Measurements from ENCODE around the gene LDLRAD2. TPM values are rescaled to one million over a fixed set of nuclear protein-coding genes. Genes with fewer than 3 reads are reported as not detected.
"Not testable (repeated sequence)": the region's sequence is repeated elsewhere in the genome, so short reads cannot be mapped to it uniquely, and the experiment has no call there.

LDLRAD2 gene
- total RNA-seq, 2 donors from 2014 or later: not detected

DNA sequence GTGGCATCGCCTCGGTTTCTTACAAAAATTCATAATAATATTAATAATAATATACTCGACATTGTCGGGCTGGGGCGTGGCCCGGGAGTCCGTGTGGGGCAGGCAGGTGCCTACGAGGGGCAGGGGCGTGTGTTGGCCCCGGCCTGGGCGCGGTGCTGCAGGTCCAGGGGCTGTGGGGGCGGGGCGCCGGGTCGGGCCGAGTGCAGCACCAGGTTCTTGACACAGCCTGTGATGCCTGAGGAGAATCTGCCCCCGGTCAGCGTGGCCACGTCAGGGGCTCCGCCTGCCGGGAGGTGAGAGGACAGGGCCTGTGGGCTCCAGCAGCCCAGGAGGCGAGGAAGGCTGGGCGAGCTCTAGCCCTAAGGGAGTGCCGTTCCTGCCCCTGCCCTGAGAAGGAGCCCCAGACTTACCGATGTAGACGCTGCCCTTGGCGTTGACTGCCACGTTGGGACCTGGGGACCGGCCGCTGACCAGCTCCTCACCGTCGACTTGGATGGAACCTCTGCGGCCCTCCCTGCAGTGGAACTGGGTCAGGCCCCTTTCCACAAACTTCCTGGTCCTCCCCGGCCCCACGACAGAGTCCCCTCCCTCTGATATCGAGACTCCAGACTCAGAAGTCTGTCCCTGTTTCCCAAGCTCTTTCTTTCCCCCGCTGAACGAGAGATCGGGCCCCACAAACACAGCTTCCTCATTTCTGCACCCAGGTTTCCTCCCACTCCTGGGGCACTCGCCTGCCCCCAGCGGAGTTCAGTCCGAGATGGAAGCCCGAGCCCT is 11.3 kb downstream of the LDLRAD2 start:
- no peak overlapping the region for H3K4me3 Mint-ChIP-seq
- ATAC-seq (no peak), DNase-seq (no peak)
- no peaks in the 10 kb centered on the region for H3K9me3 ChIP-seq (ENCODE audit: control insufficient read depth, low read length, poor library complexity, severe bottlenecking)
- no peak overlapping the region for H3K27ac Mint-ChIP-seq
- no peaks in the 10 kb centered on the region for H3K36me3 Mint-ChIP-seq (ENCODE audit: low read depth)
- H3K4me1 Mint-ChIP-seq: peaks cover 2% of the 10 kb centered on the region
- H3K27me3 Mint-ChIP-seq: peaks cover 10% of the 10 kb centered on the region

GRCh38 chr1:21823980-21824702 is 12.1 kb downstream of the LDLRAD2 start:
- Mint-ChIP-seq H3K27ac (no peak overlapping the region), H3K36me3 (ENCODE audit: low read depth) (no peaks in the 10 kb centered on the region), H3K4me1 (peaks cover 2% of the 10 kb centered on the region), H3K4me3 (no peak overlapping the region), H3K27me3 (peaks cover 10% of the 10 kb centered on the region)
- no peaks in the 10 kb centered on the region for H3K9me3 ChIP-seq (ENCODE audit: control insufficient read depth, low read length, poor library complexity, severe bottlenecking)
- ATAC-seq (no peak), DNase-seq (no peak)

GRCh38 chr1:21824926-21825325 is 12.9 kb downstream of the LDLRAD2 start:
- Mint-ChIP-seq H3K4me1 (peaks cover 2% of the 10 kb centered on the region), H3K4me3 (no peak overlapping the region), H3K36me3 (ENCODE audit: low read depth) (no peaks in the 10 kb centered on the region), H3K27me3 (peaks cover 10% of the 10 kb centered on the region), H3K27ac (no peak overlapping the region)
- no peak for DNase-seq
- no peak for ATAC-seq
- no peaks in the 10 kb centered on the region for H3K9me3 ChIP-seq (ENCODE audit: control insufficient read depth, low read length, poor library complexity, severe bottlenecking)

DNA sequence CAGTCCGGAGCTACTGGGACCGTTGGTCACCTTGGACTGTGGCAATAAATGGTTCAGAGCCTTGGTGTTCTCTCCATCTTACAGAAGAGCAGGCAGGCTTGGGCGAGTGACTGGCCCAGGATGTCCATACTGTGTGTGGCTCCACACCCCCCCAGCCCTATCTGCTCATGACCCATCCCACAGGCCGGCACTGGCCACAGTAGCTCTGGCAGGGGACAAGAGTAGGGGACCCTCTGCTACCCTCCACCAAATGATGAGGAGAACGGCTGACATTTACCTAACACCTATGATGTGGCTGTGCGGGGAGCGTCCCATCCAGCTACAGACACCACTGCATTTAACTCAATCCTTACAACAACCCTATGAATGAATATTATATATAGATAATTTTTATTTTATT is 13.3 kb downstream of the LDLRAD2 start:
- no peak for ATAC-seq
- DNase-seq: no peak
- H3K27me3 Mint-ChIP-seq: peaks cover 10% of the 10 kb centered on the region
- H3K27ac Mint-ChIP-seq: no peak overlapping the region
- H3K9me3 ChIP-seq (ENCODE audit: control insufficient read depth, low read length, poor library complexity, severe bottlenecking): no peaks in the 10 kb centered on the region
- no peaks in the 10 kb centered on the region for H3K36me3 Mint-ChIP-seq (ENCODE audit: low read depth)
- H3K4me1 Mint-ChIP-seq: peaks cover 2% of the 10 kb centered on the region
- H3K4me3 Mint-ChIP-seq: no peak overlapping the region

GRCh38 chr1:21826694-21827093 is 14.6 kb downstream of the LDLRAD2 start:
- DNase-seq, ATAC-seq, H3K4me1 Mint-ChIP-seq: not testable (repeated sequence)

GRCh38 chr1:21827141-21827679 is 15.1 kb downstream of the LDLRAD2 start:
- H3K4me3 Mint-ChIP-seq: no peak overlapping the region
- ATAC-seq: no peak
- H3K36me3 Mint-ChIP-seq (ENCODE audit: low read depth): no peaks in the 10 kb centered on the region
- no peaks in the 10 kb centered on the region for H3K9me3 ChIP-seq (ENCODE audit: control insufficient read depth, low read length, poor library complexity, severe bottlenecking)
- no peak for DNase-seq
- H3K4me1 Mint-ChIP-seq: peaks cover 2% of the 10 kb centered on the region
- peaks cover 5% of the 10 kb centered on the region for H3K27me3 Mint-ChIP-seq
- H3K27ac Mint-ChIP-seq: no peak overlapping the region

More at GRCh38 chr1:21826694-21827093, 14.6 kb downstream of the LDLRAD2 start:
- not testable (repeated sequence) for H3K4me3 Mint-ChIP-seq; H3K9me3 ChIP-seq (ENCODE audit: control insufficient read depth, low read length, poor library complexity, severe bottlenecking); H3K36me3 Mint-ChIP-seq (ENCODE audit: low read depth); H3K27me3 Mint-ChIP-seq; H3K27ac Mint-ChIP-seq

- H3K27me3 Mint-ChIP-seq: peaks cover 5% of the 10 kb centered on the region
- no peaks in the 10 kb centered on the region for H3K36me3 Mint-ChIP-seq (ENCODE audit: low read depth)
- H3K4me3 Mint-ChIP-seq: no peak overlapping the region
- H3K9me3 ChIP-seq (ENCODE audit: control insufficient read depth, low read length, poor library complexity, severe bottlenecking): no peaks in the 10 kb centered on the region
- H3K4me1 Mint-ChIP-seq: peaks cover 2% of the 10 kb centered on the region
- DNase-seq (no peak), ATAC-seq (no peak)
- no peak overlapping the region for H3K27ac Mint-ChIP-seq
Observed at GRCh38 chr1:21828075-21828474, 16.0 kb downstream of the LDLRAD2 start.

GRCh38 chr1:21828506-21829210 is 16.6 kb downstream of the LDLRAD2 start:
- H3K9me3 ChIP-seq (ENCODE audit: control insufficient read depth, low read length, poor library complexity, severe bottlenecking): no peaks in the 10 kb centered on the region
- H3K27ac Mint-ChIP-seq: no peak overlapping the region
- DNase-seq (no peak), ATAC-seq (no peak)
- no peak overlapping the region for H3K4me3 Mint-ChIP-seq
- no peaks in the 10 kb centered on the region for H3K36me3 Mint-ChIP-seq (ENCODE audit: low read depth)
- peaks cover 4% of the 10 kb centered on the region for H3K27me3 Mint-ChIP-seq
- H3K4me1 Mint-ChIP-seq: peaks cover 2% of the 10 kb centered on the region

GRCh38 chr1:21829294-21829693 is 17.2 kb downstream of the LDLRAD2 start:
- H3K36me3 Mint-ChIP-seq (ENCODE audit: low read depth): no peaks in the 10 kb centered on the region
- no peak overlapping the region for H3K27ac Mint-ChIP-seq
- no peak overlapping the region for H3K4me3 Mint-ChIP-seq
- no peaks in the 10 kb centered on the region for H3K9me3 ChIP-seq (ENCODE audit: control insufficient read depth, low read length, poor library complexity, severe bottlenecking)
- no peaks in the 10 kb centered on the region for H3K27me3 Mint-ChIP-seq
- ATAC-seq (no peak), DNase-seq (no peak)
- H3K4me1 Mint-ChIP-seq: peaks cover 2% of the 10 kb centered on the region

- H3K9me3 ChIP-seq (ENCODE audit: control insufficient read depth, low read length, poor library complexity, severe bottlenecking): no peaks in the 10 kb centered on the region
- peak overlapping the region; percentile 29 for H3K27ac Mint-ChIP-seq
- no peak overlapping the region for H3K4me3 Mint-ChIP-seq
- DNase-seq (no peak), ATAC-seq (no peak)
- H3K4me1 Mint-ChIP-seq: peaks cover 2% of the 10 kb centered on the region
- H3K27me3 Mint-ChIP-seq: no peaks in the 10 kb centered on the region
- no peaks in the 10 kb centered on the region for H3K36me3 Mint-ChIP-seq (ENCODE audit: low read depth)
Observed at GRCh38 chr1:21830792-21831453, 18.9 kb downstream of the LDLRAD2 start.

DNA sequence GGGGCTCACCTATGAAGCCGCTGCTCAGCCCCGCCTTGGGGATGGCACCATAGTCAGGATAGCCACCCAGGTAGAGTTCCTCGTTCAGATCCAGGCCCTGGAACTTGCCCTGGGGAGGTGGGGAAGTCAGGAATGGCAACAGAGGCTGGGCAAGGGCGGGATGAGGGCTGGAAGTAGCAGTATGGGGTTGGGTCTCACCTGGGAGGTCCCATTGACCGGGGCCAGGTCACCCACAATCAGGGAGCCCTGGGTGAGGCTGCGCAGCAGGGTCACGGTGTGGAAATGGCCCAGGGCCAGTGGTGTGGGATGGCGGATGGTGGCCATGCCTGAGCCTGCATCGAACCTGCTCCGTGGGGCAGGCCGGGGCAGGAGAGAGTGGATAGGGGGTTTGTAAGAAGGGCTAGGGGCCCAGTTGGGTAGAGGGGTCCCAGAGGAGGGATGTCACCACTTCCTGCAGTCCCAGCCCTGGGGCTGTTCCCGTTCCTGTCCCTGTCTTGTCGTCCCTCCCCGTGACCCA is 19.4 kb downstream of the LDLRAD2 start:
- DNase-seq: no peak
- no peaks in the 10 kb centered on the region for H3K36me3 Mint-ChIP-seq (ENCODE audit: low read depth)

GRCh38 chr1:21833392-21833976 is 21.4 kb downstream of the LDLRAD2 start:
- no peaks in the 10 kb centered on the region for H3K36me3 Mint-ChIP-seq (ENCODE audit: low read depth)
- no peak for ATAC-seq
- H3K9me3 ChIP-seq (ENCODE audit: control insufficient read depth, low read length, poor library complexity, severe bottlenecking): no peaks in the 10 kb centered on the region
- H3K27me3 Mint-ChIP-seq: no peaks in the 10 kb centered on the region
- H3K4me1 Mint-ChIP-seq: peaks cover under 1% of the 10 kb centered on the region
- DNase-seq: no peak
- no peak overlapping the region for H3K4me3 Mint-ChIP-seq
- H3K27ac Mint-ChIP-seq: no peak overlapping the region

More for the DNA sequence above, 19.4 kb downstream of the LDLRAD2 start:
- Mint-ChIP-seq H3K27ac (no peak overlapping the region), H3K27me3 (no peaks in the 10 kb centered on the region), H3K4me3 (no peak overlapping the region), H3K4me1 (peaks cover 2% of the 10 kb centered on the region)
- no peak for ATAC-seq
- H3K9me3 ChIP-seq (ENCODE audit: control insufficient read depth, low read length, poor library complexity, severe bottlenecking): no peaks in the 10 kb centered on the region
